Neural progenitor cell (in vitro differentiated cells): ENCODE results near the gene BNIPL.

Source experiments
- EZH2 ChIP-seq: fragments of 200-600 bp; sonication (generic); IDR thresholded peaks from 2 replicates; pipeline ENCODE4 v1.6.1; 2017; ENCODE audit warnings: antibody characterized with exemption, mild to moderate bottlenecking, moderate library complexity
- EZH2phosphoT487 ChIP-seq: fragments of 200-600 bp; sonication (generic); IDR thresholded peaks from 2 replicates; pipeline ENCODE4 v1.6.1; 2017; ENCODE audit warnings: antibody characterized with exemption
- TF ChIP-seq, protein P1 (sequence below): fragments of 200-600 bp; sonication (generic); IDR thresholded peaks from 2 replicates; pipeline ENCODE4 v1.5.1; 2017; ENCODE audit warnings: antibody characterized with exemption, mild to moderate bottlenecking

DNA sequence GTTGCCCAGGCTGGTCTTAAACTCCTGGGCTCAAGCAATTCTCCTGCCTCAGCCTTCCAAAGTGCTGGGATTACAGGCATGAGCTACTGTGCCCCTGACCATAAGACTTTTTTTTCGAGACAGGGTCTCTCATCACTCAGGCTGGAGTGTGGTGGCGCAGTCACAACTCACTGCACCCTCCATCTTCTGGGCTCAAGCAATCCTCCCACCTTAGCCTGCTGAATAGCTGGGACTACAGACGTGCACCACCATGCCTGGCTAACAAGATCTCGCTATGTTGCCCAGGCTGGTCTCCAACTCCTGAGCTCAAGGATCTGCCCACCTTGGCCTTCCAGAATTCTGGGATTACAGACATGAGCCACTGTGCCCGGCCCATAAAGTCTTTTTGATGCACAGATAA, 13.1 kb downstream of the BNIPL start:
- TF ChIP-seq, protein P1, sequence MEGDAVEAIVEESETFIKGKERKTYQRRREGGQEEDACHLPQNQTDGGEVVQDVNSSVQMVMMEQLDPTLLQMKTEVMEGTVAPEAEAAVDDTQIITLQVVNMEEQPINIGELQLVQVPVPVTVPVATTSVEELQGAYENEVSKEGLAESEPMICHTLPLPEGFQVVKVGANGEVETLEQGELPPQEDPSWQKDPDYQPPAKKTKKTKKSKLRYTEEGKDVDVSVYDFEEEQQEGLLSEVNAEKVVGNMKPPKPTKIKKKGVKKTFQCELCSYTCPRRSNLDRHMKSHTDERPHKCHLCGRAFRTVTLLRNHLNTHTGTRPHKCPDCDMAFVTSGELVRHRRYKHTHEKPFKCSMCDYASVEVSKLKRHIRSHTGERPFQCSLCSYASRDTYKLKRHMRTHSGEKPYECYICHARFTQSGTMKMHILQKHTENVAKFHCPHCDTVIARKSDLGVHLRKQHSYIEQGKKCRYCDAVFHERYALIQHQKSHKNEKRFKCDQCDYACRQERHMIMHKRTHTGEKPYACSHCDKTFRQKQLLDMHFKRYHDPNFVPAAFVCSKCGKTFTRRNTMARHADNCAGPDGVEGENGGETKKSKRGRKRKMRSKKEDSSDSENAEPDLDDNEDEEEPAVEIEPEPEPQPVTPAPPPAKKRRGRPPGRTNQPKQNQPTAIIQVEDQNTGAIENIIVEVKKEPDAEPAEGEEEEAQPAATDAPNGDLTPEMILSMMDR, result no peak
- TF ChIP-seq EZH2 (no peak), EZH2phosphoT487 (no peak)
